Adipocyte (in vitro differentiated cells): ENCODE data around the gene EFNA2.

Experiments used
- DNase-seq: peaks from one replicate; pipeline ENCODE4 v3.0.0-alpha.2; 2015; ENCODE audit warnings: low read depth
- H3K27me3 ChIP-seq: replicated peaks from 2 replicates; pipeline ENCODE4 v1.7.0; 2013; ENCODE audit warnings: mild to moderate bottlenecking, low read length, moderate library complexity; ENCODE audit not compliant: control insufficient read depth, insufficient read depth
- H3K36me3 ChIP-seq: 2 replicates; pipeline ENCODE4 v1.7.0; 2013; ENCODE audit warnings: low read length, mild to moderate bottlenecking, moderate library complexity; ENCODE audit not compliant: control insufficient read depth, insufficient read depth, severe bottlenecking
- H3K4me1 ChIP-seq: 2 replicates; pipeline ENCODE4 v1.7.0; 2013; ENCODE audit warnings: mild to moderate bottlenecking, low read length, moderate library complexity; ENCODE audit not compliant: control insufficient read depth, insufficient read depth
- H3K4me3 ChIP-seq: 2 replicates; pipeline ENCODE4 v1.7.0; 2013; ENCODE audit warnings: mild to moderate bottlenecking, low read length, moderate library complexity
- H3K9ac ChIP-seq: 2 replicates; pipeline ENCODE4 v1.7.0; 2013; ENCODE audit warnings: mild to moderate bottlenecking, low read length, moderate library complexity
- H3K9me3 ChIP-seq: 2 replicates; pipeline ENCODE4 v1.7.0; 2013; ENCODE audit warnings: mild to moderate bottlenecking, low read length, moderate library complexity; ENCODE audit not compliant: control insufficient read depth

Gene EFNA2

DNA sequence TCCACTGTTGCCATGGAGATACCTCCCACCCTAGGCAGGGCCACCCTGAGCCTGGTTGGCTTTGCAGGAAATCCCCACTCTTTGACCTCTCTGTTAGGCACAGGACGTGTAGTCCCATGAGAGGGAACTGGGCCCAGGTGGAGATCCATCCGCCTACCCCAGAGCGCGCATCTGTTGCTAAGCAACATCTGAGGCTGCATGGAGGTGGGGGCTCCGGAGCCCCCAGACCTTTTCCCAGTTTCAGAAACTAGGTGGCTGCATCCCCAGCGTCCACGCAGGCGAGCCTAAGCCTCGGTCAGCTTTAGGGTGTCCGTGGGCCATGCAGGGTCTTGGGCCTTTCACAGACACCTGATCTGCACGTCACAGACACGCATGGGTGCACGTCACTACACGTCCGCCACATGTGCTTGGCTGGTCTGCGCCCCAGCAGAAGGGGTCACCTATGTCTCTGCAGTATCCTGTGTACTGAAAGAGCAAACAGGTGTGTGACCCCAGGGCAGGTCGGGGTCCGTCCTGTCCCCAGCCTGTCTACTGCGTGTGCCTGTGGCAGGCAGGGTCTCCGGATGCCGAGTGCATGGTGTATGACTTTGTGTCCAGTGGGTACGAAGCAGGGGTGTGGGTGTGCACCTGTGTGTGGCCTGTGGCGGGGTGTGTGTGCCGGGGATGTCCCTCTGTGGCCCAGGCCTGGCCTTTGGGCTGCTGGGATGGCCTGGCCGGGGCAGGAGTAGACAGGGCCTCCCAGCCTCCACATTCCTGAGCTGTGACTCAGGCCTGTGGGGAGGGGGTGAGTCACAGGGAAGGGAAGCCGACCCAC, 20.7 kb upstream of the EFNA2 start:
- Histone ChIP-seq H3K9ac (peak overlapping the region; percentile 40), H3K36me3 (no peaks in the 10 kb centered on the region), H3K4me1 (peaks cover 52% of the 10 kb centered on the region), H3K27me3 (no peaks in the 10 kb centered on the region), H3K9me3 (no peaks in the 10 kb centered on the region), H3K4me3 (no peak overlapping the region)
- peak; percentile 90 for DNase-seq

DNA sequence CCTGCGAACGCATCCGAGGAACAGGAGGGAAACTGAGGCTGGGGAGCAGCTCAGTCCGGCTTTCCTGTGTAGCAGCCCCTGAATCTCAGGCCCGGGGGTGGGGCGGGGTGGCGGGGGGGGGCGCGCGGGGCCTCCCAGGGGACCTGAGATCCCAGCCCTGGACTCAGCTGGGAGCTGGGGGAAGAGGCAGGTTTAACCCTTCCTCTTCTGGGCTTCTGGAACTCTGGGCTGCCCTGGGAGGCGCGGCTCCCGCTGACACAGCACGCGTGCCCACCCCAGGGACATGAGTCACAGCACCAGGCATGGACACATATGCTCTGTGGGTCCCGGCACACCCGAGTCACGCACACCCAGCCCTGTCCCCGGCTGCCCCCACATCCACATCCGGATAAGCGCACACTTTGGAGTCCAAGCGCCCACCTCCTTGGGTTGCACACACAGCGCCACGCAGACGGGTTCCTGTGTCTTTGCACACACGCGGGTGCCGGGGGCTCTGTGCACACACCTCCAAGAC, 20.0 kb upstream of the EFNA2 start:
- Histone ChIP-seq H3K36me3 (peaks cover under 1% of the 10 kb centered on the region), H3K9ac (peak overlapping the region; percentile 90), H3K4me3 (peak overlapping the region; percentile 76), H3K4me1 (peaks cover 53% of the 10 kb centered on the region), H3K27me3 (no peaks in the 10 kb centered on the region), H3K9me3 (no peaks in the 10 kb centered on the region)
- DNase-seq: peak; percentile 88

DNA sequence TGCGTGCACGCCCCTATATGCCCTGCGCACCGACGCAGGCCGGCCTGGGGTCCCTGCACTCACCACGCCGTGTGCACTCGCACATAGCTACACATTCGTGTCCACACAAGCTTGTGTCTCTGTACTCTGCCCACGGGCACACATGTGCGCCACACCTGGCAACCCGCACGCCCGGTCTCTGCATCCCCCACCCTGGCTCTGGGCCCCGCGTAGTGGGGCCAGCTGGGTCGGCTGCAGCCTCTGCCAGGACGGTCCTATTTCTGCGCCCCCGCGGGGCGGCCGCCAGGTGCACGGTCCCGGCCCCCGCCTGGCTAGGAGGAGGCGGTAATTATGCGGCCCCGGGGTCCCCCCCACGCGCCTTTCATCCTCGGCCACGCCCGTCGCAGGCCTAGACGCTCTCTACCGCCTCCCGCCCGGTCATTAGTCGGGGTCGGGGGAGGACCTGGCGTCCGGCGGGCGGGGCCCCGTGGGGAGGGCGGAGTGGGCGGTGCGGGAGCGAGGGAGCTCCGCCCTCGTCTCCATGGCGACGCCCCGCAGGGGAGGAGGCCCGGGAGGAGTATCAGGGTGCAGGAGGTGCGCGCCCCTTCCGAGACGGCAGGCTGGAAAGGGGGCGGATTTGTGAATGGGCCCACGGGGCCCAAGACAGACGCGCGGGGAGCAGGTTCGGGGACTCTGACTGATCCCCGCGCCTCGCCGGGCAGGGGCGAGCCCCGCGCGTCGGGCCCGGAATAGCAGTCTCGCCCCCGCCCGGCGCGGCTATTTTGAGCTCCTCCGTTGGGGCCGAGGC, 19.4 kb upstream of the EFNA2 start:
- H3K9me3 ChIP-seq: no peaks in the 10 kb centered on the region
- H3K4me3 ChIP-seq: peak overlapping the region; percentile 76
- peak; percentile 93 for DNase-seq
- H3K9ac ChIP-seq: peak overlapping the region; percentile 90
- H3K27me3 ChIP-seq: no peaks in the 10 kb centered on the region
- H3K36me3 ChIP-seq: peaks cover 7% of the 10 kb centered on the region
- peaks cover 57% of the 10 kb centered on the region for H3K4me1 ChIP-seq

DNA sequence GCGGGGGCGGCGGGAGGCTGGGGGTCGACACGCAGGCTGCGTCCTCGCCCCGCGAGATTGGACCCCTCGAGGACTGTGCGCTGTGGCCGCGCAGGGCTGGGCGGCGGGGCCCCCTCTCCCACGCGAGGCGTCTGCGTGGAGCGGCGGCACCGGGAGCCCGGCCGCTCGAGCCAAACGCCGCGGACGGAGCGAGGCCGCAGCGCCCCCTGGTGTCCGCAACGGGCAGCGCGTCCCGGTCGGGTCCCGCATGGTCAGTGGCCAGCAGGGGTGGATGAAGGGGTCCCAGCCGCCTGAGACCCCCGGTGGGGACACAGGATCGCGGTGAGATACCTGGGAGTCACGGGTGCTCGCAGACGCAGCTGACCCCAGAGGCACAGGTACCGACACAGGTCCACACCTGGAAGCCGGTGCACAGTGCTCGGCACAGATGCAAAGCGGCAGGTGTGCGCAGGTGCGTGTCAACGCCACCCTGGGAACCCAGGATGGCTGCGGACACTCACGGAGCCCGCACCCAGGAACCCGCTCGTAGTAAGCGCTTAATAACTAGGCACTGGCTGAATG, 18.7 kb upstream of the EFNA2 start:
- H3K4me3 ChIP-seq: peak overlapping the region; percentile 72
- DNase-seq: peak; percentile 84

DNA sequence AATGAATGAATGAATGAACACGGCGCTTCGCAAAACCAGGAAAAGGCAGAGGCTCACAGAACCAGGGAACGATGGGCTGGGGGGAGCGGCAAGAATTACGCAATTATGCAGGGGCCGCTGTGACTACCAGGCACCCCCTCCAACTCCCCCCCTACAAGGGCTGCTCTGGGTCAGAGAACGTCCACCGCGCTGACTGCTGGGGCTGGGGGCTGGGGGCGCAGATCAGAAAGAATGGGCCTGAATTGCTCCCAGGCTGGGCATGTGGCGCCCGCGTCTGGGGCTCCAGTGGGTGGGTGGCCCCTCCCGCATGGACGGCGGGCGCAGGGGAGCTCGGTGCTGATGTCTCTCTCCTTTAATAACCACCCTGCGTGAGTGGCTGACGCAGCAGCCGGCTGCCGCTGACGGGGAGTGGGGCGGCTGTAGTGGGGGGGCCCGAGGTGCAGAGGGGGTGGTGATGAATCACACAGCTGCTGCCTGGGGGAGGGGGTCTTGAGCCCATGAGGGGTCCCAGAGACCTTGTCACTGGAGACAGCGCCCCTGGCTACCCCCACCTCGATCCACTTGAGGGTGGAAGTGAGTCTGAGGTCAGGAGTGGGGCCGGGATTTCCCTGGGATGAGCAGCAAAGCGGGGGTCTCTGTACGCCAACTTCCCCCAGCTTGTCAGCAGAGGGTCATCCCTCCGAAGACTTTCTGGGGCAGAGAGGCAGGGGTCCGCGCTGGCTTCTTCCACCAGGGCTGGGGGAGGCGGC, 18.0 kb upstream of the EFNA2 start:
- H3K9ac ChIP-seq: peak overlapping the region; percentile 90
- DNase-seq: no peak
- H3K27me3 ChIP-seq: no peaks in the 10 kb centered on the region
- H3K36me3 ChIP-seq: peaks cover 20% of the 10 kb centered on the region
- H3K4me1 ChIP-seq: peaks cover 56% of the 10 kb centered on the region
- H3K4me3 ChIP-seq: peak overlapping the region; percentile 72
- H3K9me3 ChIP-seq: no peaks in the 10 kb centered on the region

More for the DNA sequence above, 18.7 kb upstream of the EFNA2 start:
- peaks cover 57% of the 10 kb centered on the region for H3K4me1 ChIP-seq
- H3K9me3 ChIP-seq: no peaks in the 10 kb centered on the region
- H3K36me3 ChIP-seq: peaks cover 14% of the 10 kb centered on the region
- H3K9ac ChIP-seq: peak overlapping the region; percentile 90
- no peaks in the 10 kb centered on the region for H3K27me3 ChIP-seq

DNA sequence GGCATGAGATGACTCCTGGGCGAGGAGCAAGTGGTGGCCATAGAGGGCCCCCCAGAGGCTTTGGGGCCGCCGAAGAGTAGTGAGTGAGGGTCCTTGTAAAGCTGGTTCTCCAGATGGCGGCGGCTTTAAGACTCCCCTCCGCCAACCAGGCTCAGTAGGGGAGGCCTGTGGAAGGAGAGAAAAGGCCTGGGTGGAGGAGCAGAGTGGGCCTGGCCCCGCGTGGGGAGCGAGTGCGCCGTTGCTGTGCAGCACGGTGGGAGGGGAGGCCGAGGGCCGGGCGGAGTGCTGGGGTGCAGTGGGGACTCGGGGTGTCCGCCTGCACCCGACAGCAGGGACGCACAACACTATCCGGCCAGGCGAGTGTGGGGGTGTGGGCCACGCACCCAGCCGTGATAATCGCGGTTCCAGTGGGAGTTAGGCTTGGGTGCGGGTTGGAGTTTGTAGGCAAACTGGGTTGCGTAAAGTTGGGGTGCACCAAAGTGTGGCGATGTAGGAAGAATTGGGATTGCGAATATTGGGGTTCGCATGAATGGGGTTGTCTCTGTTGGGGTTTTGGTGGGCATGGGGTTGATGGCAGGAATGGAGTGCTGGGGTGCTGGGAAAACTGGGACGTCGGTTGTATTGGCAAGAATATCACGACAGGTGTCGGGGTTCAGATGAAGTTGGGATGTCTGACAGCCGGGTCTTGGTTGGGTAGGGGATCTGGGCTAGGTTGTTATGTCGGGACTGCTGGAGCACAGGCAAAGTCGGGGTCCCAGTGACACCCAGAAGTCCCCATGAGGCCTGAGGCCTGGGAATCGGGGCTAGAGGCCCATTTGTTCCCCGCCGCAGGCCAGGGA, 17.2 kb upstream of the EFNA2 start:
- no peak for DNase-seq
- Histone ChIP-seq H3K9me3 (no peaks in the 10 kb centered on the region), H3K4me1 (peaks cover 62% of the 10 kb centered on the region), H3K9ac (peak overlapping the region; percentile 90), H3K27me3 (no peaks in the 10 kb centered on the region), H3K4me3 (peak overlapping the region; percentile 72), H3K36me3 (peaks cover 28% of the 10 kb centered on the region)

DNA sequence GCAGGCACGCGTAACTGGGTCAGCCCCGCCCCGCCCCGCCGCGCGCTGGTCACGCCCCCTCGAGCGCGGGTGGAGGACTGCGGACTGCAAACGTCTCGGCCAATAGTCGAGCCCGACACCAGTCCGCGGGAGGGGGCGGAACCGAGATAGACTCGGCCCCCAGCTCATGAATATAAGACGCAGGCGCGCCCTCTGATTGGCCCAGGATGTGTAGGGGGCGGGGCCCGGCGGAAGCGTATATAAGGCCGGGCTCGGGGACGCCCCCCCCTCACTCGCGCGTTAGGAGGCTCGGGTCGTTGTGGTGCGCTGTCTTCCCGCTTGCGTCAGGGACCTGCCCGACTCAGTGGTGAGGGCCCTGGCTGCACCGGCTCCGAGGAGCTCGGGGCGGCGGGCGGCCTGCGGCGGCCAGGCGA, 16.6 kb upstream of the EFNA2 start, which contains the start of gene CIRBP:
TSS of gene CIRBP (plus strand) at position 268 of the 413 bp plus-strand sequence. CDS start 1,602 bp downstream, outside the sequence.
- H3K9me3 ChIP-seq: no peaks in the 10 kb centered on the region
- peaks cover 35% of the 10 kb centered on the region for H3K36me3 ChIP-seq
- H3K4me1 ChIP-seq: peaks cover 68% of the 10 kb centered on the region
- H3K27me3 ChIP-seq: no peaks in the 10 kb centered on the region
- H3K4me3 ChIP-seq: peak within 1 kb of the TSS; percentile 86
- DNase-seq: peak; percentile 100
- peak within 1 kb of the TSS; percentile 95 for H3K9ac ChIP-seq

DNA sequence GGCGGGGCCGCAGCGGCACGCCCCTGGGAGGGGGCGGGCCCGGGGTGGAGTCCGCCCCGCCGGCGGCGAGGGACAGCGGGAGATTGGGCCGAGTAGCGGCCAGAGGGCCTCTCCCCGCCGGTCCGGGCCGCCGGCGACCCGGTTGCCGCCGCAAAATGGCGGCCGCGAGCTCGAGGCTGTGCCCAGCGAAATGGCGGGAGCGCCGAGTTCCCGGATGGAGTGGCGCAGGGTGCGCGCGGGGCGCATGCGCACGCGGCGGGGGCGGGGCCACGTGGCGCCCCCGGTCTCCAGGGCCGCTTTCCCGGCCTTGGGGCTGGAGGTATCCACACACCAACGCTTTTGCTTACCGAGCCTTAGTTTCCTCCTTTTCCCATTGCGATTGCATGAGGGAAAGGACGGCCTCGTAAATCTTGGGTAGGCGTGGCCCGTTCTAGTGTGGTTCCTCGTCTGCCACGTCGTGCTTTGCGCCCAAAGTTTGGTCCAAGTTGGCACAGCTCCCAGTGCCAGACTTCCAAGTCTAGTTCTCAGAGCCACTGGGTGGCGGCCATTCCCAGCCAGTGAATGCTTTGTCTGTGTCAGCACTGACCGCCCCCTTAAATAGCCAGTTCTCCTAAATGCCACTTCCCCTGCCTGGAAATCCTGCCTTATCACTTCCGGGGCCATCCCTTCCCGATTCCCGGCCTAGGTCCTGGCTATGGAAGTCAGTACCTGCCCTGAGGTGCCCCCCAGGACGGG, 16.0 kb upstream of the EFNA2 start:
- Histone ChIP-seq H3K4me1 (peaks cover 74% of the 10 kb centered on the region), H3K9me3 (no peaks in the 10 kb centered on the region), H3K9ac (peak overlapping the region; percentile 95), H3K27me3 (no peaks in the 10 kb centered on the region), H3K4me3 (peak overlapping the region; percentile 86), H3K36me3 (peaks cover 40% of the 10 kb centered on the region)
- peak; percentile 92 for DNase-seq

DNA sequence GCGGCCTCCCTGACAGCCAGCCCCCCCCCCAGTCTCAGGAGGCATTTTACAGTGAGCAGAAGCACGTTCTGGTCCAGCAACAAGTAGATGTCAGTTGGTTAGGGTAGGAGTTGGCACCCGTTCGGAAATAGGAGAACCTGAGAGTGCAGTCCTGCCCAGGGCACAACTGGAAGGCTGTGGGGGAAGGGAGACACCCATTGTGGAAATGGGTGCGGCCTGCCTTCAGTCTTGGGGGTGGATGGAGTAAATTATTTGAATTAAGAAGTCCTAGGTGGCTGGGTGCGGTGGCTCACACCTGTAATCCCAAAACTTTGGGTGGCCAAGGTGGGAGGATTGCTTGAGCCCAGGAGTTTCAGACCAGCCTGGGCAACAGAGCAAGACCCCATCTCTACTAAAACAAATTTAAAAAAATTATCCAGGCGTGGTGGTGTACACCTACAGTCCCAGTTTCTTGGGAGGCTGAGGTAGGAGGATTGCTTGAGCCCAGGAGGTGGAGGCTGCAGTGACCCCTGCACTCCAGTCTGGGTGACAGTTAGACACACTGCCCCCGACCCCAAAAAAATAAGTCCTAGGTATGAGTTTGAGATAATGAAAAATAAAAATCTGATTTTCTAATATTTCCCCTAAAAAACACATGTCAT, 15.3 kb upstream of the EFNA2 start:
- peak; percentile 43 for DNase-seq
- peak overlapping the region; percentile 95 for H3K9ac ChIP-seq
- H3K27me3 ChIP-seq: no peaks in the 10 kb centered on the region
- H3K4me3 ChIP-seq: peak overlapping the region; percentile 86
- no peaks in the 10 kb centered on the region for H3K9me3 ChIP-seq
- H3K36me3 ChIP-seq: peaks cover 44% of the 10 kb centered on the region
- H3K4me1 ChIP-seq: peaks cover 74% of the 10 kb centered on the region
